ENCODE data around the gene EPHA8. TPM values are rescaled to one million over a fixed set of nuclear protein-coding genes. Genes with fewer than 3 reads are reported as not detected.

Gene EPHA8
- total and polyA plus RNA-seq, 2 of the 4 experiments (the other 2 are of a cell fraction), result not detected

DNA sequence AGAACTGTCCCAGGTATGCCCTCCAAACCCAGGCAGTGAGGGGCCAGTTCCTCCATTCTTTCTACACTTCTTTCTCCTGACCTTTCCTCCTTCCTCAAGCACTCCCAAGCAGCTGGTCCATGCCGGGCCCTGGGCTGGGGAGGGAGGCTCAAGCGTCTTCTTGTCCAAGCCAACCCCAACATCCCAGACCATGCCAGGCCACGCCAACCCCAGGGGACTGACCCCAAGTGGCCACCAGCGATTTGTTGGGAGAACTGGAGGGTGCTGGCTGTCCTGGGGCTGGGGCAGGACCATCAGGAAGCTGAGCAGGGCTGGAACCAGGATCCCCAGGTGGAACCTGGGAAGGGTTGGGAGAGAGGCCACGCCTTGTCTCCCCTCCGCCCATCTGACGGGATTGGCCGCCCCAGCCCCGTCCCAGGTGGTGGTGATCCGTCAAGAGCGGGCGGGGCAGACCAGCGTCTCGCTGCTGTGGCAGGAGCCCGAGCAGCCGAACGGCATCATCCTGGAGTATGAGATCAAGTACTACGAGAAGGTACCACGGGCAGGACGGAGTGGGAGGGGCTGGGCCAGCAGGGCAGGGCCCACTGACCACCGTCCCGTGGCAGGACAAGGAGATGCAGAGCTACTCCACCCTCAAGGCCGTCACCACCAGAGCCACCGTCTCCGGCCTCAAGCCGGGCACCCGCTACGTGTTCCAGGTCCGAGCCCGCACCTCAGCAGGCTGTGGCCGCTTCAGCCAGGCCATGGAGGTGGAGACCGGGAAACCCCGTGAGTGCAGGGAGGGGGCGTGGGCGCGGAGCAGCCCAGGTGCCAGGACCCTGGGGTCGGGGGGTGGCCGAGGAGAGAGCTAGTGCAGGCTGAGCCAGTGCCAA lies 29.9 kb downstream of the EPHA8 start (continued):
- no peak for TF ChIP-seq CHD1 (IDR thresholded peaks at IDR 0.05; ENCODE audit: low read depth, low read length)

DNA sequence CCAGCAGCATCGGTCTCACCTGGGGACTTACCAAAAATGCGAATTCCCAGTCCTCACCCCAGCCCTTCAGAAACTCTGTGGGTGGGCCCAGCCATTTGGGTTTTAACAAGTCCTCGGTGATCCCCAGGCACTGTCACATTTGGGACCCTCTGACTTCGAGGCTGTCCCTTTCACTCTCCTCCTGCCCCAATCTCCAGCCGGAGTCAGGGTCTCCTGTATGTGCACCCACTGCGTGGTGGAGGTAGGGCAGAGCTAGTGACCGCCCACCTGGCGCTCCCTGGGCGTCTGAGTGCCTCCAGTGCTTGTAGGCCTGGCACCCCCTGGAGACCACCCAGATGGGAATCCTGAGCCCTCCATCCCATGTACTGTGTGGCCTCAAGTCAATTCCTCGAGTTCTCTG lies 31.1 kb downstream of the EPHA8 start:
- BruUV-seq (replicated peaks), result no TSS peak
- intact Hi-C loops (cut with micrococcal nuclease) (no loop called here), in situ Hi-C loops (cut with MboI; ENCODE audit: low sequenced_read_pairs) (no loop called here), dilution Hi-C loops (cut with HindIII; ENCODE audit: low sequenced_read_pairs, unreplicated experiment) (no loop called here)
- no peaks in the 10 kb centered on the region for H4K20me1 ChIP-seq (ENCODE audit: insufficient read depth, low read length)
- H3K56ac ChIP-seq (ENCODE audit: extremely low read depth, insufficient read depth, low read length), result no peak overlapping the region
- H4K5ac ChIP-seq (ENCODE audit: low read depth, low read length), result no peak overlapping the region
- no peak overlapping the region for H2AK9ac ChIP-seq (replicated peaks; ENCODE audit: low read depth, low read length, poor library complexity)
- no peak overlapping the region for H2BK120ac ChIP-seq (ENCODE audit: low read depth, low read length)
- no peak overlapping the region for H3K27ac ChIP-seq (ENCODE audit: insufficient read depth, low read length)
- H3K4me1 ChIP-seq (ENCODE audit: control insufficient read depth, insufficient read depth, low read length), result no peaks in the 10 kb centered on the region
- WGBS, 2 experiments (ENCODE audit: extremely low coverage in 2 of 2, insufficient read length in 1 of 2), result 57% methylated on average over 3 of the region's 10 CpGs; no CpG with 5 or more reads in 1 of the 2 experiments
- no peak overlapping the region for H3K4ac ChIP-seq (ENCODE audit: low read depth, low read length)
- H3K36me3 ChIP-seq (ENCODE audit: control insufficient read depth, insufficient read depth, low read length), result no peaks in the 10 kb centered on the region
- no peak overlapping the region for H2BK20ac ChIP-seq (ENCODE audit: low read depth, low read length)
- no peak overlapping the region for H3K23ac ChIP-seq (ENCODE audit: low read depth, low read length)
- H3K9me3 ChIP-seq (ENCODE audit: control insufficient read depth, insufficient read depth, low read length), result no peaks in the 10 kb centered on the region
- H2BK5ac ChIP-seq (ENCODE audit: low read depth, low read length, poor library complexity, severe bottlenecking), result no peak overlapping the region
- no peak overlapping the region for H3K9ac ChIP-seq (ENCODE audit: low read depth, low read length)
- H3K18ac ChIP-seq (ENCODE audit: low read depth, low read length), result no peak overlapping the region
- POLR2A ChIA-PET (ENCODE audit: unreplicated experiment), result no interaction called here
- no peaks in the 10 kb centered on the region for H3K9me1 ChIP-seq (ENCODE audit: insufficient read depth, low read length)
- no peak overlapping the region for H4K91ac ChIP-seq (ENCODE audit: insufficient read depth, low read depth, low read length)
- H3K79me1 ChIP-seq (ENCODE audit: low read depth in 1 of 2, low read length in 2 of 2), result no peaks in the 10 kb centered on the region
- no peak overlapping the region for H2BK15ac ChIP-seq (ENCODE audit: low read depth, low read length)
- DNase-seq (no peak), ATAC-seq (ENCODE audit: low read depth) (no peak)
- no peak overlapping the region for H4K8ac ChIP-seq (ENCODE audit: low read depth in 2 of 2, low read length in 2 of 2)
- no peak overlapping the region for H3K4me2 ChIP-seq (ENCODE audit: low read depth, low read length)
- no peak overlapping the region for H3K14ac ChIP-seq (replicated peaks; ENCODE audit: low read depth, low read length)
- H3K27me3 ChIP-seq (ENCODE audit: control insufficient read depth, insufficient read depth, low read length), result peaks cover 73% of the 10 kb centered on the region
- no peak overlapping the region for H2AFZ ChIP-seq (replicated peaks; ENCODE audit: low read length, poor library complexity)
- CTCF ChIA-PET, result no interaction called here
- no peak overlapping the region for H2AK5ac ChIP-seq (ENCODE audit: low read depth, low read length)
- H3K4me3 ChIP-seq (ENCODE audit: insufficient read depth, low read depth, low read length), result no peak overlapping the region
- no peak for TF ChIP-seq MAFK (IDR thresholded peaks at IDR 0.05; ENCODE audit: low read depth, low read length)
- no peak for TF ChIP-seq RFX5 (IDR thresholded peaks at IDR 0.05; ENCODE audit: low read depth, low read length)
- TF ChIP-seq BHLHE40 (IDR thresholded peaks at IDR 0.05; ENCODE audit: low read depth, low read length), result no peak
- TF ChIP-seq, protein P1, sequence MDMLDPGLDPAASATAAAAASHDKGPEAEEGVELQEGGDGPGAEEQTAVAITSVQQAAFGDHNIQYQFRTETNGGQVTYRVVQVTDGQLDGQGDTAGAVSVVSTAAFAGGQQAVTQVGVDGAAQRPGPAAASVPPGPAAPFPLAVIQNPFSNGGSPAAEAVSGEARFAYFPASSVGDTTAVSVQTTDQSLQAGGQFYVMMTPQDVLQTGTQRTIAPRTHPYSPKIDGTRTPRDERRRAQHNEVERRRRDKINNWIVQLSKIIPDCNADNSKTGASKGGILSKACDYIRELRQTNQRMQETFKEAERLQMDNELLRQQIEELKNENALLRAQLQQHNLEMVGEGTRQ (IDR thresholded peaks at IDR 0.05; ENCODE audit: low read depth, low read length), result no peak
- no peak for TF ChIP-seq MAZ (IDR thresholded peaks at IDR 0.05; ENCODE audit: borderline replicate concordance, low read depth, low read length)
- TF ChIP-seq, protein P2, sequence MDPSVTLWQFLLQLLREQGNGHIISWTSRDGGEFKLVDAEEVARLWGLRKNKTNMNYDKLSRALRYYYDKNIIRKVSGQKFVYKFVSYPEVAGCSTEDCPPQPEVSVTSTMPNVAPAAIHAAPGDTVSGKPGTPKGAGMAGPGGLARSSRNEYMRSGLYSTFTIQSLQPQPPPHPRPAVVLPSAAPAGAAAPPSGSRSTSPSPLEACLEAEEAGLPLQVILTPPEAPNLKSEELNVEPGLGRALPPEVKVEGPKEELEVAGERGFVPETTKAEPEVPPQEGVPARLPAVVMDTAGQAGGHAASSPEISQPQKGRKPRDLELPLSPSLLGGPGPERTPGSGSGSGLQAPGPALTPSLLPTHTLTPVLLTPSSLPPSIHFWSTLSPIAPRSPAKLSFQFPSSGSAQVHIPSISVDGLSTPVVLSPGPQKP (IDR thresholded peaks at IDR 0.05; ENCODE audit: borderline replicate concordance, low read depth, low read length), result no peak
- TF ChIP-seq POLR2A (IDR thresholded peaks at IDR 0.05; ENCODE audit: low read depth, low read length), result no peak
- TF ChIP-seq, protein P3, sequence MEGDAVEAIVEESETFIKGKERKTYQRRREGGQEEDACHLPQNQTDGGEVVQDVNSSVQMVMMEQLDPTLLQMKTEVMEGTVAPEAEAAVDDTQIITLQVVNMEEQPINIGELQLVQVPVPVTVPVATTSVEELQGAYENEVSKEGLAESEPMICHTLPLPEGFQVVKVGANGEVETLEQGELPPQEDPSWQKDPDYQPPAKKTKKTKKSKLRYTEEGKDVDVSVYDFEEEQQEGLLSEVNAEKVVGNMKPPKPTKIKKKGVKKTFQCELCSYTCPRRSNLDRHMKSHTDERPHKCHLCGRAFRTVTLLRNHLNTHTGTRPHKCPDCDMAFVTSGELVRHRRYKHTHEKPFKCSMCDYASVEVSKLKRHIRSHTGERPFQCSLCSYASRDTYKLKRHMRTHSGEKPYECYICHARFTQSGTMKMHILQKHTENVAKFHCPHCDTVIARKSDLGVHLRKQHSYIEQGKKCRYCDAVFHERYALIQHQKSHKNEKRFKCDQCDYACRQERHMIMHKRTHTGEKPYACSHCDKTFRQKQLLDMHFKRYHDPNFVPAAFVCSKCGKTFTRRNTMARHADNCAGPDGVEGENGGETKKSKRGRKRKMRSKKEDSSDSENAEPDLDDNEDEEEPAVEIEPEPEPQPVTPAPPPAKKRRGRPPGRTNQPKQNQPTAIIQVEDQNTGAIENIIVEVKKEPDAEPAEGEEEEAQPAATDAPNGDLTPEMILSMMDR (conservative IDR thresholded peaks at IDR 0.05; ENCODE audit: low read depth, low read length), result no peak
- TF ChIP-seq SMC3 (IDR thresholded peaks at IDR 0.05; ENCODE audit: low read depth, low read length), result no peak
- TF ChIP-seq RCOR1 (IDR thresholded peaks at IDR 0.05; ENCODE audit: insufficient replicate concordance, low read length), result no peak
- no peak for TF ChIP-seq FOS (IDR thresholded peaks at IDR 0.05; ENCODE audit: low read depth, low read length)
- TF ChIP-seq CEBPB (IDR thresholded peaks at IDR 0.05; ENCODE audit: low read depth, low read length), result no peak
